PC-3 (cell line): ENCODE data around the gene RFX4. TPM values are rescaled to one million over a fixed set of nuclear protein-coding genes. Genes with fewer than 3 reads are reported as not detected.

Experiments used
- ATAC-seq: fragments of 200-7000 bp; cut with Tn5 transposase; 2 replicates; pipeline ENCODE4 v1.9.1; 2020; ENCODE audit warnings: mild to moderate bottlenecking, moderate library complexity
- BruUV-seq: library from RNA; stranded (reverse); fragments of 400-500 nt; replicated peaks from 2 replicates; lab custom pipeline; 2021; lab: Mats Ljungman, UMichigan
- CTCF ChIA-PET: fragments of 300-600 bp; sonication (Branson Sonifier 250); formaldehyde crosslinking; loops from one replicate; lab custom pipeline; 2022; ENCODE audit warnings: antibody characterized with exemption; lab: Charles Lee
- POLR2A ChIA-PET: fragments of 300-600 bp; sonication (Branson Sonifier 250); formaldehyde crosslinking; loops from one replicate; lab custom pipeline; 2022; ENCODE audit warnings: antibody characterized with exemption; ENCODE audit not compliant: unreplicated experiment; lab: Charles Lee
- DNase-seq: peaks from one replicate; pipeline ENCODE4 v3.0.0-alpha.2; 2015
- H2AFZ ChIP-seq: fragments of 300-600 bp; sonication (generic); 2 replicates; pipeline ENCODE4 v1.6.0; 2016; ENCODE audit warnings: antibody characterized with exemption, low read length
- H3F3A ChIP-seq: fragments of 300-600 bp; sonication (generic); one replicate; pipeline ENCODE4 v1.6.0; 2017; ENCODE audit warnings: antibody characterized with exemption, low read length, control low read depth, mild to moderate bottlenecking; ENCODE audit not compliant: unreplicated experiment
- H3K27ac ChIP-seq: fragments of 300-600 bp; sonication (generic); 2 replicates; pipeline ENCODE4 v1.5.1; 2016; ENCODE audit warnings: mild to moderate bottlenecking, low read length
- H3K27me3 ChIP-seq: fragments of 300-600 bp; sonication (generic); 2 replicates; pipeline ENCODE4 v1.6.1; 2016; ENCODE audit warnings: low read length, mixed read lengths
- H3K36me3 ChIP-seq: fragments of 300-600 bp; sonication (generic); 2 replicates; pipeline ENCODE4 v1.6.1; 2016; ENCODE audit warnings: low read depth, mixed run types, low read length, mixed read lengths
- H3K4me1 ChIP-seq: fragments of 300-600 bp; sonication (generic); 2 replicates; pipeline ENCODE4 v1.5.1; 2016; ENCODE audit warnings: low read length; ENCODE audit not compliant: insufficient read depth
- H3K4me2 ChIP-seq: fragments of 300-600 bp; sonication (generic); 2 replicates; pipeline ENCODE4 v1.6.0; 2016; ENCODE audit warnings: low read length
- H3K4me3 ChIP-seq: fragments of 300-600 bp; sonication (generic); 2 replicates; pipeline ENCODE4 v1.5.1; 2016; ENCODE audit warnings: mild to moderate bottlenecking, low read length, mixed read lengths
- H3K79me2 ChIP-seq: fragments of 300-600 bp; sonication (generic); 2 replicates; pipeline ENCODE4 v1.6.1; 2017; ENCODE audit warnings: low read length, mixed read lengths
- H3K9ac ChIP-seq: fragments of 300-600 bp; sonication (generic); 2 replicates; pipeline ENCODE4 v1.6.0; 2016; ENCODE audit warnings: mild to moderate bottlenecking, low read length
- H3K9me2 ChIP-seq: fragments of 300-600 bp; sonication (generic); replicated peaks from 2 replicates; pipeline ENCODE4 v1.6.1; 2016; ENCODE audit warnings: mixed run types, low read length, mixed read lengths
- H3K9me3 ChIP-seq: fragments of 300-600 bp; sonication (generic); 2 replicates; pipeline ENCODE4 v1.6.1; 2016; ENCODE audit warnings: low read length, mixed read lengths
- H4K20me1 ChIP-seq: fragments of 300-600 bp; sonication (generic); 2 replicates; pipeline ENCODE4 v1.6.1; 2016; ENCODE audit warnings: low read length, mixed read lengths
- EZH2 ChIP-seq: fragments of 300-600 bp; sonication (generic); IDR thresholded peaks from one replicate; pipeline ENCODE4 v1.6.1; 2017; ENCODE audit warnings: antibody characterized with exemption, mild to moderate bottlenecking, low read length; ENCODE audit not compliant: unreplicated experiment
- EZH2phosphoT487 ChIP-seq: fragments of 300-600 bp; sonication (generic); IDR thresholded peaks from 2 replicates; pipeline ENCODE4 v1.6.1; 2018; ENCODE audit warnings: mild to moderate bottlenecking, antibody characterized with exemption, low read length, borderline replicate concordance
- intact Hi-C: fragments of 100-400 bp; cut with micrococcal nuclease; formaldehyde crosslinking; loops from 2 replicates; pipeline ENCODE4 v1.9.0; 2023
- total RNA-seq: library from RNA; depleted of rRNA; stranded (reverse); fragments of >200 nt; gene quantifications from 2 replicates; pipeline ENCODE4 v1.2.3, GENCODE V29; 2014
- TF ChIP-seq, protein P1 (sequence below): fragments of 300-600 bp; sonication (generic); conservative IDR thresholded peaks from 2 replicates; pipeline ENCODE4 v1.5.1; 2017; ENCODE audit warnings: antibody characterized with exemption, low read depth, mild to moderate bottlenecking, low read length

RFX4 gene
- total RNA-seq, 1 experiment from 2014 or later = not detected

DNA sequence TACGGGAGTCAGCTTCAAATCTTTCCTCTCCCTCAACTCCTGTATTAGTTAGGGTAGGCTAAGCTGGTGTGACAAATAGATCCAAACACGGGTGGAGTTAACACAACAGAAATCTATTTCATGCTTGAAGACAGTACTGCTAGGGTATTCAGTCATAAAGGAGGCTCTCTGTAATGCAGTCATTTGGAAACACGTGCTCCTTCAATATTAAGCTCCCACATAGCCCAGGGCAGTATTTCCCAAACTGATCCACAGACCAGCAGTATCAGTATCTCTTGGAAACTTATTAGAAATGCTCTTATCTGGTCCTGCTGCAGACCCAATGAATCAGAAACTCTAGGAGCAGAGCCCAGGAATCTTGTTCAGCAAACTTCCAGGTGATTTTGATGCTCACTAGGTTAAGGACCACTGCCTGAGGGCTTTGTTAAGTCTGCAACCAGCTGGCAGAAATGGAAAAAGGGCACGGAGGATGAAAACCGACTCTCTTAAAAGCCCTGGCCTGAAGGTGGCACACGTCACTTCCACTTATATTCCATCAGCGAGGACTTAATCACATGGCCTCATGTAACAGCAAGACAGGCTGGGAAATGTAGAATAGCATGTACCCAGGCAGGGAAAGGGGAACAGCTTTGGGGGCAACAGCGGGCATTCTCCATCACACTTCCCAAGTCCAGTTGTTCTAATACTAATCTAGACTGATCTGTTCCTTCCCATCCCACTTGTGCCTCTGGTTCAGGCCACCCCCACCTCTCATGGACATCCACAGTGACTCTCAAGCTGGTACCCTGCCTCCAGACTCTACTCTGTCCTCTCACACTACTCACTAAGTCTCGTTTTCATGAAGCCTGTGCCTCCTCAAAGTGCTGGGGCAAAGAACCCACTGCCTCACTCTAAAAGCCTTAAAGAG is 153.5 kb downstream of the RFX4 start:
- no peaks in the 10 kb centered on the region for H3K9me2 ChIP-seq
- H3K4me1 ChIP-seq = no peaks in the 10 kb centered on the region
- ATAC-seq = no peak
- peak; percentile 13 for DNase-seq
- H3K9me3 ChIP-seq = no peaks in the 10 kb centered on the region
- no peaks in the 10 kb centered on the region for H3K36me3 ChIP-seq
- no peaks in the 10 kb centered on the region for H3F3A ChIP-seq
- ChIA-PET CTCF (interaction anchor here (0.6 kb wide), 1 partner anchor 54 kb away, joined by 4 read pairs; no protein-coding TSS in a partner anchor), POLR2A (no interaction called here)
- H3K9ac ChIP-seq = no peak overlapping the region
- intact Hi-C loops = no loop called here
- H3K4me2 ChIP-seq = no peak overlapping the region
- no peaks in the 10 kb centered on the region for H3K79me2 ChIP-seq
- no peak overlapping the region for H3K4me3 ChIP-seq
- peaks cover 27% of the 10 kb centered on the region; the same call in 1 of the 2 replicates for H3K27me3 ChIP-seq
- TF ChIP-seq, protein P1, sequence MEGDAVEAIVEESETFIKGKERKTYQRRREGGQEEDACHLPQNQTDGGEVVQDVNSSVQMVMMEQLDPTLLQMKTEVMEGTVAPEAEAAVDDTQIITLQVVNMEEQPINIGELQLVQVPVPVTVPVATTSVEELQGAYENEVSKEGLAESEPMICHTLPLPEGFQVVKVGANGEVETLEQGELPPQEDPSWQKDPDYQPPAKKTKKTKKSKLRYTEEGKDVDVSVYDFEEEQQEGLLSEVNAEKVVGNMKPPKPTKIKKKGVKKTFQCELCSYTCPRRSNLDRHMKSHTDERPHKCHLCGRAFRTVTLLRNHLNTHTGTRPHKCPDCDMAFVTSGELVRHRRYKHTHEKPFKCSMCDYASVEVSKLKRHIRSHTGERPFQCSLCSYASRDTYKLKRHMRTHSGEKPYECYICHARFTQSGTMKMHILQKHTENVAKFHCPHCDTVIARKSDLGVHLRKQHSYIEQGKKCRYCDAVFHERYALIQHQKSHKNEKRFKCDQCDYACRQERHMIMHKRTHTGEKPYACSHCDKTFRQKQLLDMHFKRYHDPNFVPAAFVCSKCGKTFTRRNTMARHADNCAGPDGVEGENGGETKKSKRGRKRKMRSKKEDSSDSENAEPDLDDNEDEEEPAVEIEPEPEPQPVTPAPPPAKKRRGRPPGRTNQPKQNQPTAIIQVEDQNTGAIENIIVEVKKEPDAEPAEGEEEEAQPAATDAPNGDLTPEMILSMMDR = peak; percentile 27; the same call in 1 of the 2 replicates
- TF ChIP-seq EZH2 = no peak
- BruUV-seq = no TSS peak
- H2AFZ ChIP-seq = no peak overlapping the region
- H4K20me1 ChIP-seq = no peaks in the 10 kb centered on the region
- no peak overlapping the region for H3K27ac ChIP-seq

DNA sequence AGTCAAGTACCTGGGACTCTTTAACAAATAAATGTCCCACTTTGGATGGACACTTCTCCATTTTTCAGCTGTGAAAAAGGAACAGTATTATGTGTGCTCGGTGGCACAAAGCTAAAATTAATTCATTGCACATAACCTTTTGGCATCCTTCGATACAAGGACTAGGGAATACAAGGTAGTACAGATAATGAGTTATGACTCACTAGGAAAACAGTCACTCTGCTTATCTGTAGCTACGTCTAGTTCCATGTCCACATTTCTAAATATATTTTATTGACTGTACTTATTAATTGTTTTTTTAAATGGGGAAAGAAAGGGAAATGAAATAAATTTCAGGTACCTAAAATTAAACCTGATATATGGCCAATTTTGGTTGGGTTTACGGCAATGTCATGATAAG is 156.5 kb downstream of the RFX4 start:
- Histone ChIP-seq H3K4me1 (no peaks in the 10 kb centered on the region), H3K9ac (no peak overlapping the region), H3K27ac (no peak overlapping the region), H3K4me2 (no peak overlapping the region), H3K79me2 (no peaks in the 10 kb centered on the region), H3K9me3 (no peaks in the 10 kb centered on the region), H3K36me3 (no peaks in the 10 kb centered on the region), H2AFZ (no peak overlapping the region), H3K9me2 (no peaks in the 10 kb centered on the region), H3K27me3 (peaks cover 52% of the 10 kb centered on the region), H3F3A (no peaks in the 10 kb centered on the region), H3K4me3 (no peak overlapping the region), H4K20me1 (no peaks in the 10 kb centered on the region)
- TF ChIP-seq, protein P1 = no peak
- no peak for TF ChIP-seq EZH2phosphoT487
- TF ChIP-seq EZH2 = no peak
- ChIA-PET POLR2A (no interaction called here), CTCF (no interaction called here)
- intact Hi-C loops = no loop called here
- no peak for ATAC-seq
- DNase-seq = peak; percentile 15
- BruUV-seq = no TSS peak
